Fibroblast of lung (primary cell): ENCODE data around the gene IL3RA. TPM values are rescaled to one million over a fixed set of nuclear protein-coding genes. Genes with fewer than 3 reads are reported as not detected.

Experiments
- DNase-seq, 2 donors: peaks; one replicate each; pipeline versions ENCODE4 v3.0.0 to v3.0.0-alpha.2; 2010; ENCODE audit warnings: low read depth in 2 of 2
- H2AFZ ChIP-seq: 2 replicates; pipeline ENCODE4 v1.5.1; 2012; ENCODE audit warnings: low read length, control low read depth, inconsistent platforms
- H3K27ac ChIP-seq: 2 replicates; pipeline ENCODE4 v1.5.1; 2011; ENCODE audit warnings: low read length, control low read depth; ENCODE audit not compliant: insufficient read depth
- H3K27me3 ChIP-seq: 2 replicates; pipeline ENCODE4 v1.5.1; 2011; ENCODE audit warnings: mild to moderate bottlenecking, low read length; ENCODE audit not compliant: control insufficient read depth, insufficient read depth
- H3K36me3 ChIP-seq: 2 replicates; pipeline ENCODE4 v1.5.1; 2011; ENCODE audit warnings: low read length; ENCODE audit not compliant: control insufficient read depth, insufficient read depth
- H3K4me1 ChIP-seq: 2 replicates; pipeline ENCODE4 v1.5.1; 2011; ENCODE audit warnings: low read length; ENCODE audit not compliant: control insufficient read depth, insufficient read depth; ENCODE audit errors: extremely low read depth
- H3K4me2 ChIP-seq: 2 replicates; pipeline ENCODE4 v1.5.1; 2011; ENCODE audit warnings: low read length, control low read depth; ENCODE audit not compliant: insufficient read depth; ENCODE audit errors: extremely low read depth
- H3K4me3 ChIP-seq, 4 experiments: fragments of 200-600 bp in 1 of 4; sonication (generic) in 1 of 4; replicated peaks in 1 of 4; 2 replicates each; pipeline ENCODE4 v1.5.1; 2011 to 2016; ENCODE audit warnings: low read length in 4 of 4, low read depth in 3 of 4, mild to moderate bottlenecking in 3 of 4, control low read depth in 2 of 4, inconsistent platforms in 1 of 4, mixed read lengths in 1 of 4; ENCODE audit not compliant: insufficient read depth in 1 of 4; ENCODE audit errors: control extremely low read depth in 1 of 4
- H3K79me2 ChIP-seq: 2 replicates; pipeline ENCODE4 v1.5.1; 2012; ENCODE audit warnings: mild to moderate bottlenecking, low read length, inconsistent platforms; ENCODE audit not compliant: control insufficient read depth, insufficient read depth
- H3K9ac ChIP-seq: 2 replicates; pipeline ENCODE4 v1.5.1; 2011; ENCODE audit warnings: mild to moderate bottlenecking, low read length, control low read depth; ENCODE audit not compliant: insufficient read depth
- H3K9me3 ChIP-seq: 2 replicates; pipeline ENCODE4 v1.5.1; 2012; ENCODE audit warnings: low read depth, low read length; ENCODE audit not compliant: control insufficient read depth, insufficient read depth
- H4K20me1 ChIP-seq: 2 replicates; pipeline ENCODE4 v1.5.1; 2011; ENCODE audit warnings: low read length; ENCODE audit not compliant: control insufficient read depth, insufficient read depth; ENCODE audit errors: extremely low read depth
- EZH2 ChIP-seq: IDR thresholded peaks from 2 replicates; pipeline ENCODE4 v1.5.1; 2012; ENCODE audit warnings: low read length, control low read depth, mild to moderate bottlenecking; ENCODE audit errors: missing control alignments
- polyA plus RNA-seq, 2 donors: library from polyadenylated mRNA; depleted of rRNA in 1 of 2; stranded (reverse) in 1 of 2; unstranded in 1 of 2; fragments of >200 nt; gene quantifications; 2 replicates each; pipeline ENCODE4 v1.2.1, GENCODE V29; 2011 to 2012; ENCODE audit warnings: missing spikeins in 1 of 2
- total RNA-seq: library from RNA; depleted of rRNA; stranded (reverse); fragments of >200 nt; gene quantifications from 2 replicates; pipeline ENCODE4 v1.2.1, GENCODE V29; 2014
- TF ChIP-seq, protein P1 (sequence below), 2 donors: IDR thresholded peaks in 1 of 2; conservative IDR thresholded peaks in 1 of 2; 1 replicate in 1 of 2; 2 replicates in 1 of 2; pipeline ENCODE4 v1.5.1; 2011 to 2012; ENCODE audit warnings: low read length in 2 of 2, control low read depth in 1 of 2, inconsistent platforms in 1 of 2, low read depth in 1 of 2, mild to moderate bottlenecking in 1 of 2

The IL3RA gene
- total and polyA plus RNA-seq, 2 donors (not counting 1 experiment from before 2014, with no cell fraction given): under 0.01 to 0.03 TPM

DNA sequence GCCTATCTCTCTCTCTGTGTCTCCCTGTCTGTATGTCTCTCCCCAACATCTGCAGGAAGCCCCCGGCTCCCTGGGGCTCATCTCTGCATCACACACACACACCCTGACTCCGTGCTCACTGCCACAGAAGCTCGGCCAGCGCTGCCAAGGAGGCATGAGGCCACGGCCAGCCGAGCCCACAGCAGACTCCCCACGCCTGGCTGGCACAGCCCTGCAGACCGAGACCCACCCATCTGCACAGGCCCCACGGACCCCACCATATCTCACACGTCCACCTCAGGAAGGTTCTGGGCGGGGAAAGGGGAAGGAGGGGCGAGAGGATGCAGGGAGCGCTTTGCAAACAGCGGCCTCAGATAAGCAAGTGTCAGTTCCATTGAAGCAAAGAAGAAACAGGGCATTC is 83.8 kb downstream of the IL3RA start:
- Histone ChIP-seq H3K36me3 (peaks cover 19% of the 10 kb centered on the region), H2AFZ (no peak overlapping the region), H3K9ac (no peak overlapping the region), H3K27me3 (no peaks in the 10 kb centered on the region), H3K27ac (no peak overlapping the region), H3K79me2 (no peaks in the 10 kb centered on the region), H3K4me3 (no peak overlapping the region), H3K4me1 (no peaks in the 10 kb centered on the region), H4K20me1 (no peaks in the 10 kb centered on the region), H3K4me2 (no peak overlapping the region), H3K9me3 (no peaks in the 10 kb centered on the region)
- no peak for DNase-seq
- no peak for TF ChIP-seq EZH2
- TF ChIP-seq, protein P1, sequence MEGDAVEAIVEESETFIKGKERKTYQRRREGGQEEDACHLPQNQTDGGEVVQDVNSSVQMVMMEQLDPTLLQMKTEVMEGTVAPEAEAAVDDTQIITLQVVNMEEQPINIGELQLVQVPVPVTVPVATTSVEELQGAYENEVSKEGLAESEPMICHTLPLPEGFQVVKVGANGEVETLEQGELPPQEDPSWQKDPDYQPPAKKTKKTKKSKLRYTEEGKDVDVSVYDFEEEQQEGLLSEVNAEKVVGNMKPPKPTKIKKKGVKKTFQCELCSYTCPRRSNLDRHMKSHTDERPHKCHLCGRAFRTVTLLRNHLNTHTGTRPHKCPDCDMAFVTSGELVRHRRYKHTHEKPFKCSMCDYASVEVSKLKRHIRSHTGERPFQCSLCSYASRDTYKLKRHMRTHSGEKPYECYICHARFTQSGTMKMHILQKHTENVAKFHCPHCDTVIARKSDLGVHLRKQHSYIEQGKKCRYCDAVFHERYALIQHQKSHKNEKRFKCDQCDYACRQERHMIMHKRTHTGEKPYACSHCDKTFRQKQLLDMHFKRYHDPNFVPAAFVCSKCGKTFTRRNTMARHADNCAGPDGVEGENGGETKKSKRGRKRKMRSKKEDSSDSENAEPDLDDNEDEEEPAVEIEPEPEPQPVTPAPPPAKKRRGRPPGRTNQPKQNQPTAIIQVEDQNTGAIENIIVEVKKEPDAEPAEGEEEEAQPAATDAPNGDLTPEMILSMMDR (conservative IDR thresholded peaks at IDR 0.05 in 1 of 2, IDR thresholded peaks at IDR 0.05 in 1 of 2; ENCODE audit: low read depth in 1 of 2, low read length in 2 of 2): no peak

DNA sequence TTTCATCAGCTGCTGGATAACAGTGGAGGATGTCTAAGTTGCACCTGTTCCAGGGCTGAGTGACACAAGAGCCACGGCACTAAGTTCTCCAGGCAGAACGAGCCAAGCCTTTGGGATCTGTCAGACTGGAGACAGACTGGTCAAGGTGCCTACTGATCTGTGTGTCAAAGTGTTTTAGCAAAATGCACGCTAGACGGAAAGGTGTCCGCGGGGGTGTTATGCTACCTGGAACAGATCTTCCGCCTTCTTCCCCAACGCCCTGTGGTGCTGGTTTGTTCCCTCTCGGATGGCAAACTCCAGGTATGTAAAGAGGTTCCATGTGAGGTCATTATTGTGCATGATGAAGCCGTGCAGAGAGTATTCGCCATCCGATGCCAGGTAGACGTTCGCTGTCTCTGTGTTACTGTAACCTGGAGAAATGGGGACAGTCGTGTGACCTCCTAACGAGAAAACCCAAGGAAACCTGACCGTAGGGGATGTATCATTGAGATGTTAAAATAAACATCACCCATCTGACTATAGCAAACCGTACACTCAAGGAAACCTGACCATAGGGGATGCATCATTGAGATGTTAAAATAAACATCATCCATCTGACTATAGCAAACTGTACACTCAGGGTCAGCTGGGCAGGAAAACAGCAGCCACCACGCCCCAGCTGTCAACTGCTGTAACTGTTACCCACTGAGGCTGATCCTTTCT is 85.0 kb downstream of the IL3RA start:
- no peak for DNase-seq

DNA sequence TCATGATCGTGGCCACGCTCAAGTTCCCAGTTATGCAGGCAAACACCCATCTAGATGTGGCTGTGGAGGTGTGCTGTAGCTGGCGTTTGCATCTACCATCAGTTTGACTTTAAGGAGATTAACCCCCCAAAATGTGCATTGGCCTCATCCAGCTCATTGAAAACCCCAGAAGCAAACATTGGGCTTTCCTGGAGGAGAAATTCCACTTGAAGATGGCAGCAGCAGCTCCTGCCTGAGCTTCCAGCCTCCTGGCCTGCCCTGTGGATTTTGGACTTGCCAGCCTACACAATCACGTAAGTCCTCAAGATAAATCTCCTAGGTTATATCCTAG is 85.5 kb downstream of the IL3RA start:
- H3K4me3 ChIP-seq: no peak overlapping the region
- no peak overlapping the region for H3K4me2 ChIP-seq
- no peak overlapping the region for H3K9ac ChIP-seq
- H3K27me3 ChIP-seq: no peaks in the 10 kb centered on the region
- no peaks in the 10 kb centered on the region for H3K79me2 ChIP-seq
- DNase-seq: no peak
- H3K9me3 ChIP-seq: no peaks in the 10 kb centered on the region
- no peak overlapping the region for H2AFZ ChIP-seq
- no peaks in the 10 kb centered on the region for H3K4me1 ChIP-seq
- H3K36me3 ChIP-seq: peaks cover 7% of the 10 kb centered on the region
- no peak overlapping the region for H3K27ac ChIP-seq
- TF ChIP-seq, protein P1 (conservative IDR thresholded peaks at IDR 0.05 in 1 of 2, IDR thresholded peaks at IDR 0.05 in 1 of 2; ENCODE audit: low read depth in 1 of 2, low read length in 2 of 2): no peak
- no peak for TF ChIP-seq EZH2
- no peaks in the 10 kb centered on the region for H4K20me1 ChIP-seq

More for the DNA sequence above, 85.0 kb downstream of the IL3RA start:
- TF ChIP-seq, protein P1 (conservative IDR thresholded peaks at IDR 0.05 in 1 of 2, IDR thresholded peaks at IDR 0.05 in 1 of 2; ENCODE audit: low read depth in 1 of 2, low read length in 2 of 2): no peak
- no peak for TF ChIP-seq EZH2
- Histone ChIP-seq H4K20me1 (no peaks in the 10 kb centered on the region), H3K79me2 (no peaks in the 10 kb centered on the region), H2AFZ (no peak overlapping the region), H3K27me3 (no peaks in the 10 kb centered on the region), H3K4me1 (no peaks in the 10 kb centered on the region), H3K9ac (no peak overlapping the region), H3K27ac (no peak overlapping the region), H3K4me2 (no peak overlapping the region), H3K4me3 (no peak overlapping the region), H3K9me3 (no peaks in the 10 kb centered on the region), H3K36me3 (peaks cover 11% of the 10 kb centered on the region)
